Liver (tissue), 3 donors: Measurements from ENCODE around the gene KIAA0586.
"Not testable (repeated sequence)": the region's sequence is repeated elsewhere in the genome, so short reads cannot be mapped to it uniquely, and the experiment has no call there.

Source experiments
- EGR1 ChIP-seq, 2 donors: IDR thresholded peaks; 2 replicates each; pipeline ENCODE4 v1.6.1; 2016 to 2018; ENCODE audit warnings: antibody characterized with exemption in 2 of 2, low read depth in 2 of 2
- FOXA1 ChIP-seq: IDR thresholded peaks from 2 replicates; pipeline ENCODE4 v1.6.1; 2016; ENCODE audit warnings: antibody characterized with exemption
- FOXA2 ChIP-seq: IDR thresholded peaks from 2 replicates; pipeline ENCODE4 v1.6.1; 2016; ENCODE audit warnings: antibody characterized with exemption
- GABPA ChIP-seq, 2 donors: IDR thresholded peaks in 1 of 2; conservative IDR thresholded peaks in 1 of 2; 2 replicates each; pipeline ENCODE4 v1.6.1; 2016; ENCODE audit warnings: antibody characterized with exemption in 2 of 2, mild to moderate bottlenecking in 1 of 2, moderate library complexity in 1 of 2
- HNF4G ChIP-seq: IDR thresholded peaks from 2 replicates; pipeline ENCODE4 v1.6.1; 2016; ENCODE audit warnings: antibody characterized with exemption
- RAD21 ChIP-seq, 2 donors: IDR thresholded peaks; 2 replicates each; pipeline ENCODE4 v1.6.1; 2016; ENCODE audit warnings: antibody characterized with exemption in 2 of 2, mild to moderate bottlenecking in 2 of 2
- SP1 ChIP-seq: IDR thresholded peaks from 2 replicates; pipeline ENCODE4 v1.6.1; 2018; ENCODE audit warnings: antibody characterized with exemption, mild to moderate bottlenecking
- TAF1 ChIP-seq: conservative IDR thresholded peaks from 2 replicates; pipeline ENCODE4 v1.6.1; 2016; ENCODE audit warnings: antibody characterized with exemption, mild to moderate bottlenecking
- YY1 ChIP-seq: IDR thresholded peaks from 2 replicates; pipeline ENCODE4 v1.6.1; 2016; ENCODE audit warnings: antibody characterized with exemption, mild to moderate bottlenecking
- TF ChIP-seq, protein P1 (sequence below): fragments of 150-350 bp; IDR thresholded peaks from 2 replicates; pipeline ENCODE4 v1.5.1; 2017; ENCODE audit warnings: improper control_type of control experiment, low read depth, low read length; ENCODE audit not compliant: missing input control
- TF ChIP-seq, protein P2 (sequence below): IDR thresholded peaks from 2 replicates; pipeline ENCODE4 v1.6.1; 2016; ENCODE audit warnings: antibody characterized with exemption
- TF ChIP-seq, protein P3 (sequence below): IDR thresholded peaks from 2 replicates; pipeline ENCODE4 v1.6.1; 2016; ENCODE audit warnings: antibody characterized with exemption
- TF ChIP-seq, protein P4 (sequence below): IDR thresholded peaks from 2 replicates; pipeline ENCODE4 v1.6.1; 2016; ENCODE audit warnings: antibody characterized with exemption, mild to moderate bottlenecking
- TF ChIP-seq, protein P5 (sequence below): IDR thresholded peaks from 2 replicates; pipeline ENCODE4 v1.6.1; 2016; ENCODE audit warnings: antibody characterized with exemption
- donor health status: healthy.
- donor health status: healthy.

DNA sequence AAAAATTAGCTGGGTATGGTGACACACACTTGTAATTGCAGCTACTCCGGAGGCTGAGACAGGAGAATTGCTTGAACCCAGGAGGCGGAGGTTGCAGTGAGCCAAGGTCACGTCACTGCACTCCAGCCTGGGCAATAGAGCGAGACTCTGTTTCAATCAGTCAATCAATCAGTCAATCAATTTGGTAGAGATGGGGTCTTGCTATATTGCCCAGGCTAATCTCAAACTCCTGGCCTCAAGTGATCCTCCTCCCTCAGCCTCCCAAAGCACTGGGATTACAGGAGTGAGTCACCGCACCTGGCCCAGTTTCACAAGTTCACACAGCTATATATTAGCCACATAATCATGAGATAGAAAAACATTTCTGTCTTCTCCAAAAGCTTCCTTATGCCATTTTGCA is 50.8 kb downstream of the KIAA0586 start:
- TF ChIP-seq, protein P1, sequence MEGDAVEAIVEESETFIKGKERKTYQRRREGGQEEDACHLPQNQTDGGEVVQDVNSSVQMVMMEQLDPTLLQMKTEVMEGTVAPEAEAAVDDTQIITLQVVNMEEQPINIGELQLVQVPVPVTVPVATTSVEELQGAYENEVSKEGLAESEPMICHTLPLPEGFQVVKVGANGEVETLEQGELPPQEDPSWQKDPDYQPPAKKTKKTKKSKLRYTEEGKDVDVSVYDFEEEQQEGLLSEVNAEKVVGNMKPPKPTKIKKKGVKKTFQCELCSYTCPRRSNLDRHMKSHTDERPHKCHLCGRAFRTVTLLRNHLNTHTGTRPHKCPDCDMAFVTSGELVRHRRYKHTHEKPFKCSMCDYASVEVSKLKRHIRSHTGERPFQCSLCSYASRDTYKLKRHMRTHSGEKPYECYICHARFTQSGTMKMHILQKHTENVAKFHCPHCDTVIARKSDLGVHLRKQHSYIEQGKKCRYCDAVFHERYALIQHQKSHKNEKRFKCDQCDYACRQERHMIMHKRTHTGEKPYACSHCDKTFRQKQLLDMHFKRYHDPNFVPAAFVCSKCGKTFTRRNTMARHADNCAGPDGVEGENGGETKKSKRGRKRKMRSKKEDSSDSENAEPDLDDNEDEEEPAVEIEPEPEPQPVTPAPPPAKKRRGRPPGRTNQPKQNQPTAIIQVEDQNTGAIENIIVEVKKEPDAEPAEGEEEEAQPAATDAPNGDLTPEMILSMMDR, result not testable (repeated sequence)
- TF ChIP-seq, protein P2, sequence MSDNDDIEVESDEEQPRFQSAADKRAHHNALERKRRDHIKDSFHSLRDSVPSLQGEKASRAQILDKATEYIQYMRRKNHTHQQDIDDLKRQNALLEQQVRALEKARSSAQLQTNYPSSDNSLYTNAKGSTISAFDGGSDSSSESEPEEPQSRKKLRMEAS, result not testable (repeated sequence)
- not testable (repeated sequence) for TF ChIP-seq HNF4G; RAD21 (IDR thresholded peaks at IDR 0.05); EGR1 (IDR thresholded peaks at IDR 0.05; ENCODE audit: low read depth in 2 of 2); GABPA (IDR thresholded peaks at IDR 0.05 in 1 of 2, conservative IDR thresholded peaks at IDR 0.05 in 1 of 2); FOXA1; SP1; FOXA2; YY1; TAF1
- TF ChIP-seq, protein P3, sequence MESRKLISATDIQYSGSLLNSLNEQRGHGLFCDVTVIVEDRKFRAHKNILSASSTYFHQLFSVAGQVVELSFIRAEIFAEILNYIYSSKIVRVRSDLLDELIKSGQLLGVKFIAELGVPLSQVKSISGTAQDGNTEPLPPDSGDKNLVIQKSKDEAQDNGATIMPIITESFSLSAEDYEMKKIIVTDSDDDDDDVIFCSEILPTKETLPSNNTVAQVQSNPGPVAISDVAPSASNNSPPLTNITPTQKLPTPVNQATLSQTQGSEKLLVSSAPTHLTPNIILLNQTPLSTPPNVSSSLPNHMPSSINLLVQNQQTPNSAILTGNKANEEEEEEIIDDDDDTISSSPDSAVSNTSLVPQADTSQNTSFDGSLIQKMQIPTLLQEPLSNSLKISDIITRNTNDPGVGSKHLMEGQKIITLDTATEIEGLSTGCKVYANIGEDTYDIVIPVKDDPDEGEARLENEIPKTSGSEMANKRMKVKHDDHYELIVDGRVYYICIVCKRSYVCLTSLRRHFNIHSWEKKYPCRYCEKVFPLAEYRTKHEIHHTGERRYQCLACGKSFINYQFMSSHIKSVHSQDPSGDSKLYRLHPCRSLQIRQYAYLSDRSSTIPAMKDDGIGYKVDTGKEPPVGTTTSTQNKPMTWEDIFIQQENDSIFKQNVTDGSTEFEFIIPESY, result not testable (repeated sequence)
- TF ChIP-seq, protein P4, sequence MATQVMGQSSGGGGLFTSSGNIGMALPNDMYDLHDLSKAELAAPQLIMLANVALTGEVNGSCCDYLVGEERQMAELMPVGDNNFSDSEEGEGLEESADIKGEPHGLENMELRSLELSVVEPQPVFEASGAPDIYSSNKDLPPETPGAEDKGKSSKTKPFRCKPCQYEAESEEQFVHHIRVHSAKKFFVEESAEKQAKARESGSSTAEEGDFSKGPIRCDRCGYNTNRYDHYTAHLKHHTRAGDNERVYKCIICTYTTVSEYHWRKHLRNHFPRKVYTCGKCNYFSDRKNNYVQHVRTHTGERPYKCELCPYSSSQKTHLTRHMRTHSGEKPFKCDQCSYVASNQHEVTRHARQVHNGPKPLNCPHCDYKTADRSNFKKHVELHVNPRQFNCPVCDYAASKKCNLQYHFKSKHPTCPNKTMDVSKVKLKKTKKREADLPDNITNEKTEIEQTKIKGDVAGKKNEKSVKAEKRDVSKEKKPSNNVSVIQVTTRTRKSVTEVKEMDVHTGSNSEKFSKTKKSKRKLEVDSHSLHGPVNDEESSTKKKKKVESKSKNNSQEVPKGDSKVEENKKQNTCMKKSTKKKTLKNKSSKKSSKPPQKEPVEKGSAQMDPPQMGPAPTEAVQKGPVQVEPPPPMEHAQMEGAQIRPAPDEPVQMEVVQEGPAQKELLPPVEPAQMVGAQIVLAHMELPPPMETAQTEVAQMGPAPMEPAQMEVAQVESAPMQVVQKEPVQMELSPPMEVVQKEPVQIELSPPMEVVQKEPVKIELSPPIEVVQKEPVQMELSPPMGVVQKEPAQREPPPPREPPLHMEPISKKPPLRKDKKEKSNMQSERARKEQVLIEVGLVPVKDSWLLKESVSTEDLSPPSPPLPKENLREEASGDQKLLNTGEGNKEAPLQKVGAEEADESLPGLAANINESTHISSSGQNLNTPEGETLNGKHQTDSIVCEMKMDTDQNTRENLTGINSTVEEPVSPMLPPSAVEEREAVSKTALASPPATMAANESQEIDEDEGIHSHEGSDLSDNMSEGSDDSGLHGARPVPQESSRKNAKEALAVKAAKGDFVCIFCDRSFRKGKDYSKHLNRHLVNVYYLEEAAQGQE, result not testable (repeated sequence)
- TF ChIP-seq, protein P5, sequence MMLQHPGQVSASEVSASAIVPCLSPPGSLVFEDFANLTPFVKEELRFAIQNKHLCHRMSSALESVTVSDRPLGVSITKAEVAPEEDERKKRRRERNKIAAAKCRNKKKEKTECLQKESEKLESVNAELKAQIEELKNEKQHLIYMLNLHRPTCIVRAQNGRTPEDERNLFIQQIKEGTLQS, result not testable (repeated sequence)
